ENCODE results near the gene FAM168A.

GRCh38 chr11:73525611-73526010 is 72.3 kb downstream of the FAM168A start:
- TF ChIP-seq CTCF (IDR thresholded peaks at IDR 0.05; ENCODE audit: poor library complexity) (no peak), EZH2 (IDR thresholded peaks at IDR 0.05; ENCODE audit: borderline replicate concordance) (no peak), EZH2phosphoT487 (IDR thresholded peaks at IDR 0.05; ENCODE audit: low read depth, severe bottlenecking, unreplicated experiment) (no peak)
